Subcutaneous abdominal adipose tissue (tissue), 5 donors: Measurements from ENCODE around the gene COX19.

Experiments
- H3K27ac ChIP-seq: one replicate; pipeline ENCODE4 v1.7.0; 2013; ENCODE audit warnings: low read depth, mild to moderate bottlenecking, inconsistent platforms, low read length, moderate library complexity
- H3K27me3 ChIP-seq, 5 donors: one replicate each; pipeline ENCODE4 v1.7.0; 2013; ENCODE audit warnings: low read length in 5 of 5, inconsistent platforms in 1 of 5; ENCODE audit not compliant: control insufficient read depth in 5 of 5, insufficient read depth in 4 of 5
- H3K36me3 ChIP-seq, 5 donors: one replicate each; pipeline ENCODE4 v1.7.0; 2013; ENCODE audit warnings: low read length in 5 of 5; ENCODE audit not compliant: control insufficient read depth in 5 of 5, insufficient read depth in 5 of 5
- H3K4me1 ChIP-seq, 5 donors: one replicate each; pipeline ENCODE4 v1.7.0; 2013; ENCODE audit warnings: low read length in 5 of 5, mild to moderate bottlenecking in 3 of 5, moderate library complexity in 1 of 5; ENCODE audit not compliant: control insufficient read depth in 5 of 5, insufficient read depth in 5 of 5
- H3K4me3 ChIP-seq, 5 donors: one replicate each; pipeline ENCODE4 v1.7.0; 2013; ENCODE audit warnings: low read length in 5 of 5, low read depth in 1 of 5
- H3K9ac ChIP-seq, 5 donors: one replicate each; pipeline ENCODE4 v1.7.0; 2013; ENCODE audit warnings: low read length in 5 of 5, mild to moderate bottlenecking in 4 of 5, moderate library complexity in 3 of 5
- H3K9me3 ChIP-seq, 5 donors: one replicate each; pipeline ENCODE4 v1.7.0; 2013; ENCODE audit warnings: low read length in 5 of 5; ENCODE audit not compliant: control insufficient read depth in 5 of 5
- donor health status: healthy.
- donor health status: healthy.
- donor health status: healthy.
- donor health status: healthy.
- donor health status: healthy.

Gene COX19

GRCh38 chr7:970744-971143 is 4.6 kb downstream of the COX19 start:
- Histone ChIP-seq H3K9ac (no peak overlapping the region), H3K9me3 (no peaks in the 10 kb centered on the region), H3K36me3 (peaks cover 8 to 62% (median 55%) of the 10 kb centered on the region in 5 donors), H3K27ac (no peak overlapping the region), H3K27me3 (no peaks in the 10 kb centered on the region), H3K4me1 (peaks cover 0 to 42% (median 26%) of the 10 kb centered on the region in 5 donors), H3K4me3 (no peak overlapping the region)

GRCh38 chr7:969403-969802 is 5.9 kb downstream of the COX19 start:
- Histone ChIP-seq H3K9me3 (no peaks in the 10 kb centered on the region), H3K4me1 (peaks cover 2 to 47% (median 31%) of the 10 kb centered on the region in 5 donors), H3K4me3 (no peak overlapping the region), H3K36me3 (peaks cover 8 to 62% (median 55%) of the 10 kb centered on the region in 5 donors), H3K27me3 (no peaks in the 10 kb centered on the region), H3K9ac (no peak overlapping the region), H3K27ac (no peak overlapping the region)

- Histone ChIP-seq H3K9me3 (no peaks in the 10 kb centered on the region), H3K4me3 (no peak overlapping the region), H3K4me1 (peaks cover 2 to 48% (median 33%) of the 10 kb centered on the region in 5 donors), H3K9ac (no peak overlapping the region), H3K27me3 (no peaks in the 10 kb centered on the region), H3K27ac (no peak overlapping the region), H3K36me3 (peaks cover 8 to 62% (median 55%) of the 10 kb centered on the region in 5 donors)
These were observed 6.9 kb downstream of the COX19 start for GRCh38 chr7:968205-969105.

- Histone ChIP-seq H3K27me3 (peaks cover 0 to 2% (median 0%) of the 10 kb centered on the region in 5 donors), H3K9me3 (no peaks in the 10 kb centered on the region), H3K27ac (no peak overlapping the region), H3K36me3 (peaks cover 3 to 54% (median 48%) of the 10 kb centered on the region in 5 donors), H3K4me3 (no peak overlapping the region), H3K4me1 (peaks cover 2 to 51% (median 27%) of the 10 kb centered on the region in 5 donors), H3K9ac (no peak overlapping the region)
These were observed 7.8 kb downstream of the COX19 start for GRCh38 chr7:967361-968082.

- Histone ChIP-seq H3K4me3 (no peak overlapping the region), H3K9ac (no peak overlapping the region), H3K27me3 (peaks cover 0 to 4% (median 0%) of the 10 kb centered on the region in 5 donors), H3K36me3 (peaks cover 0 to 46% (median 40%) of the 10 kb centered on the region in 5 donors), H3K27ac (no peak overlapping the region), H3K4me1 (peaks cover 2 to 54% (median 26%) of the 10 kb centered on the region in 5 donors), H3K9me3 (no peaks in the 10 kb centered on the region)
These were observed 8.9 kb downstream of the COX19 start for GRCh38 chr7:966291-967069.

GRCh38 chr7:964401-965231 is 10.7 kb downstream of the COX19 start:
- peaks cover 0 to 9% (median 5%) of the 10 kb centered on the region in 5 donors for H3K27me3 ChIP-seq
- H3K4me3 ChIP-seq = peak overlapping the region in 2 of 5 donors; percentile 16 to 34
- H3K36me3 ChIP-seq = peaks cover 0 to 35% (median 27%) of the 10 kb centered on the region in 5 donors
- peak overlapping the region; percentile 76 for H3K27ac ChIP-seq
- peaks cover 2 to 57% (median 26%) of the 10 kb centered on the region in 5 donors for H3K4me1 ChIP-seq
- peak overlapping the region in 4 of 5 donors; percentile 21 to 66 (median 41) for H3K9ac ChIP-seq
- no peaks in the 10 kb centered on the region for H3K9me3 ChIP-seq

- no peak overlapping the region for H3K4me3 ChIP-seq
- peaks cover 0 to 9% (median 5%) of the 10 kb centered on the region in 5 donors for H3K27me3 ChIP-seq
- H3K9me3 ChIP-seq = no peaks in the 10 kb centered on the region
- H3K36me3 ChIP-seq = peaks cover 0 to 24% (median 18%) of the 10 kb centered on the region in 5 donors
- no peak overlapping the region for H3K9ac ChIP-seq
- H3K27ac ChIP-seq = no peak overlapping the region
- H3K4me1 ChIP-seq = peaks cover 2 to 50% (median 25%) of the 10 kb centered on the region in 5 donors
These were observed 11.9 kb downstream of the COX19 start for GRCh38 chr7:963236-964078.

GRCh38 chr7:962401-963081 is 12.8 kb downstream of the COX19 start:
- no peak overlapping the region for H3K4me3 ChIP-seq
- no peaks in the 10 kb centered on the region for H3K9me3 ChIP-seq
- peaks cover 2 to 54% (median 34%) of the 10 kb centered on the region in 5 donors for H3K4me1 ChIP-seq
- peaks cover 0 to 15% (median 9%) of the 10 kb centered on the region in 5 donors for H3K36me3 ChIP-seq
- peaks cover 0 to 9% (median 5%) of the 10 kb centered on the region in 5 donors for H3K27me3 ChIP-seq
- H3K27ac ChIP-seq = no peak overlapping the region
- H3K9ac ChIP-seq = no peak overlapping the region
